Measurements from ENCODE around the gene NBAS.

The NBAS gene

GRCh38 chr2:15388406-15389325 lies 172.5 kb downstream of the NBAS start:
- H3K27me3 ChIP-seq (ENCODE audit: insufficient read depth, low read length), result no peaks in the 10 kb centered on the region
- no peak overlapping the region for H2AFZ ChIP-seq (ENCODE audit: low read length, unreplicated experiment)
- H3K27ac ChIP-seq (ENCODE audit: low read depth, low read length), result no peak overlapping the region
- H3K4me1 ChIP-seq (ENCODE audit: control insufficient read depth, insufficient read depth, low read length, unreplicated experiment), result no peaks in the 10 kb centered on the region
- no peaks in the 10 kb centered on the region for H3K79me2 ChIP-seq (ENCODE audit: control insufficient read depth, insufficient read depth, low read length, unreplicated experiment)
- H3K36me3 ChIP-seq (ENCODE audit: insufficient read depth, low read length), result peaks cover 10% of the 10 kb centered on the region; the same call in 1 of the 2 replicates
- no peak overlapping the region for H3K4me3 ChIP-seq (ENCODE audit: low read depth, low read length)

- no peak overlapping the region for H3K4me3 ChIP-seq (ENCODE audit: low read depth, low read length)
Measured at GRCh38 chr2:15385184-15385583, 175.9 kb downstream of the NBAS start.

GRCh38 chr2:15383695-15384350 lies 177.3 kb downstream of the NBAS start:
- Histone ChIP-seq H3K36me3 (ENCODE audit: insufficient read depth, low read length) (peaks cover 13% of the 10 kb centered on the region; the same call in 1 of the 2 replicates), H2AFZ (ENCODE audit: low read length, unreplicated experiment) (no peak overlapping the region), H3K4me3 (ENCODE audit: low read depth, low read length) (no peak overlapping the region), H3K79me2 (ENCODE audit: control insufficient read depth, insufficient read depth, low read length, unreplicated experiment) (no peaks in the 10 kb centered on the region), H3K27me3 (ENCODE audit: insufficient read depth, low read length) (no peaks in the 10 kb centered on the region), H3K4me1 (ENCODE audit: control insufficient read depth, insufficient read depth, low read length, unreplicated experiment) (no peaks in the 10 kb centered on the region), H3K27ac (ENCODE audit: low read depth, low read length) (no peak overlapping the region)

More at GRCh38 chr2:15385184-15385583, 175.9 kb downstream of the NBAS start:
- Histone ChIP-seq H3K27ac (ENCODE audit: low read depth, low read length) (no peak overlapping the region), H3K4me1 (ENCODE audit: control insufficient read depth, insufficient read depth, low read length, unreplicated experiment) (no peaks in the 10 kb centered on the region), H3K79me2 (ENCODE audit: control insufficient read depth, insufficient read depth, low read length, unreplicated experiment) (no peaks in the 10 kb centered on the region), H2AFZ (ENCODE audit: low read length, unreplicated experiment) (no peak overlapping the region), H3K27me3 (ENCODE audit: insufficient read depth, low read length) (no peaks in the 10 kb centered on the region), H3K36me3 (ENCODE audit: insufficient read depth, low read length) (0 out of 2 replicates have a peak, but pooled peaks cover 4% of the 10 kb centered on the region)

GRCh38 chr2:15378148-15378908 lies 182.8 kb downstream of the NBAS start:
- Histone ChIP-seq H3K27me3 (ENCODE audit: insufficient read depth, low read length) (no peaks in the 10 kb centered on the region), H2AFZ (ENCODE audit: low read length, unreplicated experiment) (no peak overlapping the region), H3K36me3 (ENCODE audit: insufficient read depth, low read length) (peaks cover 22% of the 10 kb centered on the region), H3K79me2 (ENCODE audit: control insufficient read depth, insufficient read depth, low read length, unreplicated experiment) (no peaks in the 10 kb centered on the region), H3K4me1 (ENCODE audit: control insufficient read depth, insufficient read depth, low read length, unreplicated experiment) (no peaks in the 10 kb centered on the region), H3K4me3 (ENCODE audit: low read depth, low read length) (no peak overlapping the region), H3K27ac (ENCODE audit: low read depth, low read length) (no peak overlapping the region)

- no peak overlapping the region for H2AFZ ChIP-seq (ENCODE audit: low read length, unreplicated experiment)
Measured at GRCh38 chr2:15377202-15377601, 183.9 kb downstream of the NBAS start.

GRCh38 chr2:15372019-15372418 lies 189.1 kb downstream of the NBAS start:
- Histone ChIP-seq H3K27ac (ENCODE audit: low read depth, low read length) (no peak overlapping the region), H3K4me3 (ENCODE audit: low read depth, low read length) (no peak overlapping the region), H3K27me3 (ENCODE audit: insufficient read depth, low read length) (no peaks in the 10 kb centered on the region), H3K79me2 (ENCODE audit: control insufficient read depth, insufficient read depth, low read length, unreplicated experiment) (no peaks in the 10 kb centered on the region), H2AFZ (ENCODE audit: low read length, unreplicated experiment) (no peak overlapping the region), H3K36me3 (ENCODE audit: insufficient read depth, low read length) (peaks cover 10% of the 10 kb centered on the region), H3K4me1 (ENCODE audit: control insufficient read depth, insufficient read depth, low read length, unreplicated experiment) (no peaks in the 10 kb centered on the region)

More at GRCh38 chr2:15377202-15377601, 183.9 kb downstream of the NBAS start:
- no peak overlapping the region for H3K27ac ChIP-seq (ENCODE audit: low read depth, low read length)
- no peak overlapping the region for H3K4me3 ChIP-seq (ENCODE audit: low read depth, low read length)
- H3K27me3 ChIP-seq (ENCODE audit: insufficient read depth, low read length), result no peaks in the 10 kb centered on the region
- H3K4me1 ChIP-seq (ENCODE audit: control insufficient read depth, insufficient read depth, low read length, unreplicated experiment), result no peaks in the 10 kb centered on the region
- H3K36me3 ChIP-seq (ENCODE audit: insufficient read depth, low read length), result peaks cover 20% of the 10 kb centered on the region
- no peaks in the 10 kb centered on the region for H3K79me2 ChIP-seq (ENCODE audit: control insufficient read depth, insufficient read depth, low read length, unreplicated experiment)

GRCh38 chr2:15369129-15369528 lies 192.0 kb downstream of the NBAS start:
- Histone ChIP-seq H2AFZ (ENCODE audit: low read length, unreplicated experiment) (no peak overlapping the region), H3K4me3 (ENCODE audit: low read depth, low read length) (no peak overlapping the region), H3K79me2 (ENCODE audit: control insufficient read depth, insufficient read depth, low read length, unreplicated experiment) (no peaks in the 10 kb centered on the region), H3K27ac (ENCODE audit: low read depth, low read length) (no peak overlapping the region), H3K27me3 (ENCODE audit: insufficient read depth, low read length) (no peaks in the 10 kb centered on the region), H3K4me1 (ENCODE audit: control insufficient read depth, insufficient read depth, low read length, unreplicated experiment) (no peaks in the 10 kb centered on the region), H3K36me3 (ENCODE audit: insufficient read depth, low read length) (peaks cover 10% of the 10 kb centered on the region; the same call in 1 of the 2 replicates)

GRCh38 chr2:15367715-15368114 lies 193.4 kb downstream of the NBAS start:
- Histone ChIP-seq H3K36me3 (ENCODE audit: insufficient read depth, low read length) (peaks cover 6% of the 10 kb centered on the region; the same call in 1 of the 2 replicates), H3K27me3 (ENCODE audit: insufficient read depth, low read length) (no peaks in the 10 kb centered on the region), H2AFZ (ENCODE audit: low read length, unreplicated experiment) (no peak overlapping the region), H3K4me1 (ENCODE audit: control insufficient read depth, insufficient read depth, low read length, unreplicated experiment) (peaks cover 10% of the 10 kb centered on the region), H3K79me2 (ENCODE audit: control insufficient read depth, insufficient read depth, low read length, unreplicated experiment) (no peaks in the 10 kb centered on the region), H3K27ac (ENCODE audit: low read depth, low read length) (no peak overlapping the region), H3K4me3 (ENCODE audit: low read depth, low read length) (no peak overlapping the region)

GRCh38 chr2:15367205-15367604 lies 193.9 kb downstream of the NBAS start:
- Histone ChIP-seq H3K4me3 (ENCODE audit: low read depth, low read length) (no peak overlapping the region), H3K4me1 (ENCODE audit: control insufficient read depth, insufficient read depth, low read length, unreplicated experiment) (peaks cover 13% of the 10 kb centered on the region), H3K36me3 (ENCODE audit: insufficient read depth, low read length) (peaks cover 6% of the 10 kb centered on the region; the same call in 1 of the 2 replicates)

GRCh38 chr2:15365411-15365810 lies 195.7 kb downstream of the NBAS start:
- Histone ChIP-seq H2AFZ (ENCODE audit: low read length, unreplicated experiment) (no peak overlapping the region), H3K4me1 (ENCODE audit: control insufficient read depth, insufficient read depth, low read length, unreplicated experiment) (peaks cover 20% of the 10 kb centered on the region), H3K4me3 (ENCODE audit: low read depth, low read length) (no peak overlapping the region), H3K36me3 (ENCODE audit: insufficient read depth, low read length) (peaks cover 6% of the 10 kb centered on the region; the same call in 1 of the 2 replicates), H3K79me2 (ENCODE audit: control insufficient read depth, insufficient read depth, low read length, unreplicated experiment) (no peaks in the 10 kb centered on the region), H3K27me3 (ENCODE audit: insufficient read depth, low read length) (no peaks in the 10 kb centered on the region), H3K27ac (ENCODE audit: low read depth, low read length) (no peak overlapping the region)

More at GRCh38 chr2:15367205-15367604, 193.9 kb downstream of the NBAS start:
- no peaks in the 10 kb centered on the region for H3K79me2 ChIP-seq (ENCODE audit: control insufficient read depth, insufficient read depth, low read length, unreplicated experiment)
- no peaks in the 10 kb centered on the region for H3K27me3 ChIP-seq (ENCODE audit: insufficient read depth, low read length)
- no peak overlapping the region for H3K27ac ChIP-seq (ENCODE audit: low read depth, low read length)
- no peak overlapping the region for H2AFZ ChIP-seq (ENCODE audit: low read length, unreplicated experiment)

Measured in ACC112 (cell line).